GM12873 (cell line): ENCODE data around the gene MRPL11.

Source experiments
- CTCF ChIP-seq: IDR thresholded peaks from 2 replicates; pipeline ENCODE4 v1.5.1; 2012; ENCODE audit warnings: low read depth, mild to moderate bottlenecking, moderate library complexity, low read length, control low read depth; ENCODE audit not compliant: insufficient read depth; ENCODE audit errors: missing control alignments

Gene MRPL11

DNA sequence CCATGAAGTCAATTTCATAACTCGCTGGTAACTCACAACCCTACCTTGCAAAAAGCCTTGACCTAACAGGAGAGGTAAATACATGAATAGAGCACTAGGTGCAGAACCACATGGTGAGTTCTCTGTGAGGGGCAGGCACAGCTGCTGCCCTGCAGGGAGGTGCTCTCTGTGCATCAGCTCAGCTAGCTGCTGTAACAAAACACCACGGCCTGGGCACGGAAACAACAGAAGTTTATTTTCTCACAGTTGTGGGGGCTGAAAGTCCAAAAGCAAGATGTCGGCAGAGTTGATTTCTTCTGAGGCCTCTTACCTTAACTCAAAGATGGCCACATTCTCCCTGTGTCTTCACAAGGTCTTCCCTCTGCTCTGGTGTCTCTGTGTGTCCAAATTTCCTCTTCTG is 13.0 kb upstream of the MRPL11 start:
- no peak for TF ChIP-seq CTCF

GRCh38 chr11:66450560-66450959 is 11.9 kb upstream of the MRPL11 start:
- TF ChIP-seq CTCF: no peak

DNA sequence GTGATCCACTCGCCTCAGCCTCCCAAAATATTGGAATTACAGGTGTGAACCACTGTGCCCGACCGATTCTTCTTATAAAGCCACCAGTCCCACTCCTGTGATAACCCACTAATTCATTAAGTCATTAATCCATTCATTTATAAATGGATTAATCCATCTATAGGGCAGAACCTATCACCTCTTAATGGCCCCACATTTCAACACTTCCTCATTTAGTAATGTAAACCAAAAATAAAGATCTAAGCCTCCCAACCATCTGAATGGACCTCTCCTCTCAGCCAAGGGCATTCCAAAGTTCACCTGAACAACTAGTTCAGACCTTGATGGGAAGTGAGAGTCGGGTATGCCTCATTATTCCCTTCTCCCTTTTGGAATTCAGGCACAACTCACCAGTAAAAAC is 9.9 kb upstream of the MRPL11 start:
- TF ChIP-seq CTCF: no peak

GRCh38 chr11:66447012-66447411 is 8.4 kb upstream of the MRPL11 start:
- no peak for TF ChIP-seq CTCF

- TF ChIP-seq CTCF: no peak
Observed at GRCh38 chr11:66443602-66444001, 5.0 kb upstream of the MRPL11 start.

- no peak for TF ChIP-seq CTCF
Observed at GRCh38 chr11:66437979-66438503, 607 bp downstream of the MRPL11 start.

DNA sequence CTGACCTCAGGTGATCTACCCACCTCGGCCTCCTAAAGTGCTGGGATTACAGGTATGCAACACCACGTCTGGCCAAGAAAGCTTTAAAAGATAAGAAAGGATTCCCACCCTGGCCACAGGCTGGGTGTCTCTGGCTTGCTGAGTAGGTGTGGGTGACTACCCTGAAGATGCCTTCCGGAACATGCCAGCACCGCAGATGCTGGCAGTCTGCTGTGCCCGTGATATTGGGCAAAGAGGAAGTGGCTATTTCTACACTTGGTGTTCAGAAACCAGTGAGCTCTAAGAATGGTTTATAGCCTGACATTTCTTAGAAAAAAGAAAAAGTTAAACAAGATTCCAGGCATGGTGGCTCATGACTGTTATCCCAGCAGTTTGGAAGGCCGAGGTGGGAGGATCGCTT is 6.1 kb downstream of the MRPL11 start:
- no peak for TF ChIP-seq CTCF

DNA sequence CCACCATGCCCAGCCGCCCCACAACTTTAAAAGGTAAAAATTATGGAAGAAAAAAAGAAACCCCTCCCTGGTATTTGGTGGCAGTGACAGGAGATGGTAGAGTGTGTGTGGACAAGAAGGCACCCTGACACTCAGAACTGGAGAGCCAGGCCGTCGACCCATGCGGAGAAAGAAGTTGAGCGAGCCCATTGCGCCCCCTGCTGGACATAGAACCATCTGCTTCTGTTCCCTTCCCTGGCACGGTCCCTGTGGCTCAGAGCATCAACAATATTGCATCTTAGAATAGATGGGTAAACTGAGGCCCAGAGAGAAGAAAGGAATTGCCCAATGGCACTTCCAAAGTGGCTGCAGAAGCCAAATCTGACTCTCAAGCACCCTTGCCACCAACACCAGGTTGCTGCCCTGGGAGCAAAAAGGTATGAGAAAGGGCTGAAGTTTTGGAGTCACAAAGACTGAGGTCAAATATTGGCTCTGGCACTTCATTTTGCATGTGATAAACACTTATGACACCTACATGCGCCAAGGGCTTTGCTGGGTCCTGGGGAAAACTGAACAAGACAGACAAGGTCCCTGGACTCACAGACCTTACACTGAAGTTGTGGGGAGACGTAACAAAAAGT is 8.6 kb downstream of the MRPL11 start:
- TF ChIP-seq CTCF: peak; percentile 93
